ENCODE data around the gene TMEM39A. TPM values are rescaled to one million over a fixed set of nuclear protein-coding genes. Genes with fewer than 3 reads are reported as not detected.
A peak's percentile ranks its signal among the peaks of the same experiment; 100 is the strongest.

TMEM39A gene, protein sequence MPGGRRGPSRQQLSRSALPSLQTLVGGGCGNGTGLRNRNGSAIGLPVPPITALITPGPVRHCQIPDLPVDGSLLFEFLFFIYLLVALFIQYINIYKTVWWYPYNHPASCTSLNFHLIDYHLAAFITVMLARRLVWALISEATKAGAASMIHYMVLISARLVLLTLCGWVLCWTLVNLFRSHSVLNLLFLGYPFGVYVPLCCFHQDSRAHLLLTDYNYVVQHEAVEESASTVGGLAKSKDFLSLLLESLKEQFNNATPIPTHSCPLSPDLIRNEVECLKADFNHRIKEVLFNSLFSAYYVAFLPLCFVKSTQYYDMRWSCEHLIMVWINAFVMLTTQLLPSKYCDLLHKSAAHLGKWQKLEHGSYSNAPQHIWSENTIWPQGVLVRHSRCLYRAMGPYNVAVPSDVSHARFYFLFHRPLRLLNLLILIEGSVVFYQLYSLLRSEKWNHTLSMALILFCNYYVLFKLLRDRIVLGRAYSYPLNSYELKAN
- total RNA-seq, result 10 to 100 TPM; 54.7 to 60.2 (median 56.9) TPM

DNA sequence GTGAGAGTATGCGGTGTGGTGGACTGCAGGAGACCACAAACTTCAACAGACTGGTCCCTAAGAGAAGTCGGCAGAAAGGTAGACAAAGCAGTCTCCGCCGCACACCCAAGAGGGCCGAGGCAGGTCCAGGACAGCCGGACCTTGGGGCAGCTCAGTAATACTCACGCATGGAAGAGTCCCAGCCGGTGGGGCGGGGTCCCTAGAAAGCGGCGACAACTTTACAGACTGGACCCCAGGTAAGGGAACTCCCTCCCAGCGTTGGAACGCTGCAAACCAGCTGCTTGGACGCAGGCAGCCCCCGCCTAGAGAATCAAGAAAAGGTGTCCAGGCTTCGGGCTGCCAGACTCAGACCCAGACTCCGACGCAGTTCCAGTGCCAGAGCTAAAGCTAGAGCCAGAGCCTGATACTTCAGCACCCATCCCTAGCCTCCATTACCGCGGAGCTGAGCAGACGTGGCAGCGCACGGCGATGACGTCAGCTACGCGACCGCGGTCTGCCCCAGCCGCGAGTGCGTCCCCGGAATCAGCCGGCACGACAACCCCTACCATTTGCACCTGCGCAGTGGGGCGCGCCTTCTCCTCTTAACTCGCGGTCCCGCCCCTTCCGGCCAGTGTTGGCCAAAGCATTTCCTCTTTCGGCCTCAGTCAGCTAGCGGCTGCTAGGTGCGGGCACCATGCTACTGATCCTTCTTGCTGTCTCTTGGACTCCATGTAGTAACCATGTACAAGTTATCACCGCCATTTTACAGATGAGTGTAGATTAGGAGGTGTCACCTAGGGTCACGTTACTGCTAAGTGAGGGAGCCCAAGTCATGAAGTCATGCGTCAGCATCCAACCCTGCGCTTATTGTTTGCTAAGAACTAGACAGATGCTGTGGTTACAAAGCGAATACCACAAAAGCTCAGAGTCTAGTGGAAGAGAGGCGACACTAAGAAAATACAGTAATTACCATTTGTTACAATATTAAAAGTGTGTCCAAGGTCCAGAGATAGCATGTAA is at the start of gene TMEM39A:
Gene TMEM39A (minus strand): TSS at position 445 of the 999 bp plus-strand sequence. CDS start 1,541 bp downstream, outside the sequence.
- peak; percentile 98 for ATAC-seq (ENCODE audit: low FRiP score)
- TF ChIP-seq, protein P1, sequence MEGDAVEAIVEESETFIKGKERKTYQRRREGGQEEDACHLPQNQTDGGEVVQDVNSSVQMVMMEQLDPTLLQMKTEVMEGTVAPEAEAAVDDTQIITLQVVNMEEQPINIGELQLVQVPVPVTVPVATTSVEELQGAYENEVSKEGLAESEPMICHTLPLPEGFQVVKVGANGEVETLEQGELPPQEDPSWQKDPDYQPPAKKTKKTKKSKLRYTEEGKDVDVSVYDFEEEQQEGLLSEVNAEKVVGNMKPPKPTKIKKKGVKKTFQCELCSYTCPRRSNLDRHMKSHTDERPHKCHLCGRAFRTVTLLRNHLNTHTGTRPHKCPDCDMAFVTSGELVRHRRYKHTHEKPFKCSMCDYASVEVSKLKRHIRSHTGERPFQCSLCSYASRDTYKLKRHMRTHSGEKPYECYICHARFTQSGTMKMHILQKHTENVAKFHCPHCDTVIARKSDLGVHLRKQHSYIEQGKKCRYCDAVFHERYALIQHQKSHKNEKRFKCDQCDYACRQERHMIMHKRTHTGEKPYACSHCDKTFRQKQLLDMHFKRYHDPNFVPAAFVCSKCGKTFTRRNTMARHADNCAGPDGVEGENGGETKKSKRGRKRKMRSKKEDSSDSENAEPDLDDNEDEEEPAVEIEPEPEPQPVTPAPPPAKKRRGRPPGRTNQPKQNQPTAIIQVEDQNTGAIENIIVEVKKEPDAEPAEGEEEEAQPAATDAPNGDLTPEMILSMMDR (IDR thresholded peaks at IDR 0.05), result no peak
- peak; percentile 99 for DNase-seq (ENCODE audit: low spot score)

DNA sequence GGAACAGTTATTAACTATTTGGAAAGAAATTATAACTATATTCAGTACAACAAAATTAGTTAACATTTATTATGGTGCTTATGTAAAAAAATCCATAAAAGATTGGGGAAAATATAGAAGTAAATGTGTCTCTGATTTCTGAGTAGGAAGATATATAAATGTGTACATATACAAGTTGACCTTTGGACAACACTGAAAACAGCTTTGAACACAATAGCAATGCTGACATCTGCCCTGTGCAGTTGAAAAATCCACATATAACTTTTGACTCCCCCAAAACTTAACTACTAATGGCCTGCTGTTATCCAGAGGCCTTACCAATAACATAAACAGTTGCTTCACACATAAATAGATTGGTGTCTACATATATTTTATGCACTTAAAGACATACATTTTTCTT is 47.3 kb upstream of the TMEM39A start:
- DNase-seq (ENCODE audit: low spot score), result no peak
- TF ChIP-seq, protein P1 (IDR thresholded peaks at IDR 0.05), result no peak
- no peak for ATAC-seq (ENCODE audit: low FRiP score)

DNA sequence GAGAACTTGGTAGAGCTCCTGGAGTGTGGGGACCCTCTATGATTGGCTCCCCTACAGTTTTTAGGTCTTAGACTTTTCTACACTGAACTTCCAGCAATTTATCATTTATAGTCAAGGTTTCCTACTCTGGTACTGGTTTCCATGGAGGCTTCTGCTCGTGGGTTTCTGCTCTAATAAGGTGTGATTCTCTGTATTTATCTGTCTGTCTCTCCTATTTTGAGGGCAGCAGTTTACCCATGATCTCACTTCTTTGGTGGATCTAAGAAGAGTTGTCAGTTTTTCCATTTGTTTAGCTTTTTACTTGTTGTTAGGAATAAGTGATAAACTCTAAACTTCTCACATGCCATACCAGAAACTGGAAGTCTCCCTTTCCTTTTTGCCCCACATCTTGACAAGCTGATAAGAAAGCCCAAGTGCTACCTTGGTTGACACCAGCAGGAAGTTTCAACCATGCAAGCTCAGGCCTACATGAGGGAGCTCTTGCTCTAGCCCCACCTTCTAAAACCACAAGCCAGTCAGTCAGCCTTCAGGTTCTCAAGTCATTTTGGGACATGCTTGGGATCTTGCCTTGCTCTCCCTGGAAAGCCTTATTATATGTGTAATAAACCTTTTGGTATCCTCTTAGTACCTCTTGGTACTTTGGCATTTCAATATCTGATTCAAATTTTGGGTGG is 44.9 kb upstream of the TMEM39A start:
- no peak for ATAC-seq (ENCODE audit: low FRiP score)
- TF ChIP-seq, protein P1 (IDR thresholded peaks at IDR 0.05), result no peak
- no peak for DNase-seq (ENCODE audit: low spot score)

DNA sequence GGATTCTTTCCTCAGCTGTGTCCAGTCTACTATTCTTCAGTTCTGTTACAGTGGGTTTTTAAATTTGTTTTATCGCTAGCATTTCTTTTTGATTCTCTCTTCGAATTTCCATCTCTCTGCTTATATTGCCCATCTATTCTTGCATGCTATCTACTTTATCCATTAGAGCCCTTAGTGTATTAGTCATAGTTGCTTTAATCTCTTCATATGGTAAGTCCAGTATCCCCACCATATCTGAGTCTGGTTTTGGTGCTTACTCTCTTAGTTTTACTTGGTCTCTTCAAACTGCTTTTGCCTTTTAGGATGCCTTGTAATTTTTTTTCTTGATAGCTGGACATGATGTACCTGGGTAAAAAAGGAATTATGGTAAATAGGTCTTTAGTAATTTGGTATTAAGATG is 44.0 kb upstream of the TMEM39A start:
- TF ChIP-seq, protein P1 (IDR thresholded peaks at IDR 0.05), result no peak
- ATAC-seq (ENCODE audit: low FRiP score), result no peak
- DNase-seq (ENCODE audit: low spot score), result no peak

DNA sequence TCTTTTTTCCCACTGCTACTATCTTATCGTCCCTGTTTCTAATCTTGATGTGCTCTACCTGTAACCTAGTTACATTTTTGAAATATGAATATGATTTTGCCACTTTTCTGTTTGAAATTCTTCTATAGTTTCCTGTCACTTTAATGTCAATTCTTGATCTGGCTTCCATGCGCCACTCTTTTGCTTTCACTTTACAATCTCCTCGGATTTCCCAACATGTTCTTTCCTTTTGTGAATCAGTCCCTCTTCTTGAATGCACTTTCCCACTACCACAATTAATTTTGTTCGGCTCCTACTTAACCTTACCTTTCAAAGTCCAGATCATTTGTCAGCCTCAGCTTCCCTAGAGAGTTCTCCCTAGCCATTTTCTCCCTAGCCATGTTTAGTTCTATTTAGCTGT is 43.2 kb upstream of the TMEM39A start:
- ATAC-seq (ENCODE audit: low FRiP score) (no peak), DNase-seq (ENCODE audit: low spot score) (no peak)
- TF ChIP-seq, protein P1 (IDR thresholded peaks at IDR 0.05), result no peak

DNA sequence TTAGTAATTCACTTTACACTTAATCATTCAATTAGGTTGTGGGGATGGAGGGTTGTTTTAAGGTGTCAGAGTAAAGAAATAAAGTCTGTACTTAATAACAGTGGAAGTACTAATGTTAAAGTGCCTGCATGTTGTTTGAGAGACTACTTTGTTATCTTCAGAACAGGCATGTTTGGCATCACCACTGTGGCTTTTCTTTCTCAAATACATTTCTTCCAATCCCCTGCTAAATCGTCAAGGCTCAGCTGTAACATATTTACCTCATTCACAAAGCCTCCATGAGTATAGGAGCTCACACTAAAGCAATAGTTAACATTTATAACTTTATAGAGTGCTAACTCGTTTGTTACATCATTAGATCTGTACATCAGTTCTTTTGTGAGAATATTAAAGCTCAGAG is 37.5 kb upstream of the TMEM39A start:
- DNase-seq (ENCODE audit: low spot score), result no peak
- TF ChIP-seq, protein P1 (IDR thresholded peaks at IDR 0.05), result no peak
- no peak for ATAC-seq (ENCODE audit: low FRiP score)

Measured in omental fat pad (tissue), 4 donors.